Trophoblast cell (in vitro differentiated cells and primary cell): ENCODE results near the gene MKNK1.

Source experiments
- DNase-seq, 2 donors: peaks; one replicate each; pipeline ENCODE4 v3.0.0-alpha.2; 2016
- H2AFZ ChIP-seq: 2 replicates; pipeline ENCODE4 v1.6.1; 2013; ENCODE audit warnings: low read length, moderate library complexity, mild to moderate bottlenecking; ENCODE audit not compliant: insufficient read depth, poor library complexity
- H2AK5ac ChIP-seq: 2 replicates; pipeline ENCODE4 v1.6.1; 2013; ENCODE audit warnings: mild to moderate bottlenecking, low read length
- H2BK120ac ChIP-seq: 2 replicates; pipeline ENCODE4 v1.6.1; 2013; ENCODE audit warnings: low read length, mild to moderate bottlenecking, moderate library complexity; ENCODE audit not compliant: insufficient read depth, poor library complexity
- H2BK12ac ChIP-seq: 2 replicates; pipeline ENCODE4 v1.6.1; 2013; ENCODE audit warnings: mild to moderate bottlenecking, low read length, moderate library complexity
- H2BK5ac ChIP-seq: 2 replicates; pipeline ENCODE4 v1.6.1; 2013; ENCODE audit warnings: low read length, low read depth, moderate library complexity, mild to moderate bottlenecking; ENCODE audit not compliant: poor library complexity
- H3K14ac ChIP-seq: 2 replicates; pipeline ENCODE4 v1.6.1; 2013; ENCODE audit warnings: mild to moderate bottlenecking, low read length
- H3K18ac ChIP-seq: 2 replicates; pipeline ENCODE4 v1.6.1; 2013; ENCODE audit warnings: mild to moderate bottlenecking, low read length
- H3K23ac ChIP-seq: 2 replicates; pipeline ENCODE4 v1.6.1; 2013; ENCODE audit warnings: low read length
- H3K27ac ChIP-seq: 2 replicates; pipeline ENCODE4 v1.5.1; 2013; ENCODE audit warnings: low read depth, mild to moderate bottlenecking, inconsistent platforms, low read length, moderate library complexity
- H3K27me3 ChIP-seq: 2 replicates; pipeline ENCODE4 v1.6.1; 2013; ENCODE audit warnings: inconsistent platforms, mild to moderate bottlenecking, low read length, moderate library complexity; ENCODE audit not compliant: insufficient read depth
- H3K36me3 ChIP-seq, 2 experiments: 1 replicate in 1 of 2; 2 replicates in 1 of 2; pipeline ENCODE4 v1.6.1; 2013; ENCODE audit warnings: low read length in 2 of 2, mild to moderate bottlenecking in 2 of 2, moderate library complexity in 1 of 2; ENCODE audit not compliant: insufficient read depth in 2 of 2, control insufficient read depth in 1 of 2
- H3K4ac ChIP-seq: 2 replicates; pipeline ENCODE4 v1.6.1; 2013; ENCODE audit warnings: low read depth, mild to moderate bottlenecking, low read length, moderate library complexity
- H3K4me1 ChIP-seq, 2 experiments: 1 replicate in 1 of 2; 2 replicates in 1 of 2; pipeline ENCODE4 v1.6.1; 2013; ENCODE audit warnings: low read length in 2 of 2, mild to moderate bottlenecking in 2 of 2, moderate library complexity in 1 of 2; ENCODE audit not compliant: insufficient read depth in 2 of 2, control insufficient read depth in 1 of 2
- H3K4me2 ChIP-seq: 2 replicates; pipeline ENCODE4 v1.6.1; 2013; ENCODE audit warnings: inconsistent platforms, mild to moderate bottlenecking, low read length, moderate library complexity
- H3K4me3 ChIP-seq: 2 replicates; pipeline ENCODE4 v1.5.1; 2013; ENCODE audit warnings: mild to moderate bottlenecking, low read depth, low read length, inconsistent platforms
- H3K79me1 ChIP-seq: one replicate; pipeline ENCODE4 v1.6.1; 2013; ENCODE audit warnings: low read length
- H3K79me2 ChIP-seq: 2 replicates; pipeline ENCODE4 v1.6.1; 2013; ENCODE audit warnings: low read length, mild to moderate bottlenecking; ENCODE audit not compliant: control insufficient read depth, insufficient read depth, poor library complexity
- H3K9ac ChIP-seq: 2 replicates; pipeline ENCODE4 v1.6.1; 2013; ENCODE audit warnings: mild to moderate bottlenecking, low read length
- H3K9me3 ChIP-seq: 2 replicates; pipeline ENCODE4 v1.6.1; 2013; ENCODE audit warnings: low read depth, mild to moderate bottlenecking, control low read depth, inconsistent platforms, low read length; ENCODE audit not compliant: insufficient read depth
- H4K12ac ChIP-seq: 2 replicates; pipeline ENCODE4 v1.6.1; 2013; ENCODE audit warnings: low read depth, mild to moderate bottlenecking, low read length, moderate library complexity
- H4K8ac ChIP-seq: 2 replicates; pipeline ENCODE4 v1.6.1; 2013; ENCODE audit warnings: low read depth, mild to moderate bottlenecking, low read length, moderate library complexity
- H4K91ac ChIP-seq: one replicate; pipeline ENCODE4 v1.6.1; 2013; ENCODE audit warnings: low read depth, mild to moderate bottlenecking, low read length, moderate library complexity
- WGBS: extraction: QIAGEN DNeasy Blood & Tissue Kit; methylation state at CpG from one replicate; pipeline ENCODE4 v1.1.7; 2013; ENCODE audit warnings: missing lambda C conversion rate; ENCODE audit not compliant: insufficient read length, insufficient coverage; ENCODE audit errors: extremely low coverage; 5-methylcytosine and 5-hydroxymethylcytosine counted together

Gene MKNK1

DNA sequence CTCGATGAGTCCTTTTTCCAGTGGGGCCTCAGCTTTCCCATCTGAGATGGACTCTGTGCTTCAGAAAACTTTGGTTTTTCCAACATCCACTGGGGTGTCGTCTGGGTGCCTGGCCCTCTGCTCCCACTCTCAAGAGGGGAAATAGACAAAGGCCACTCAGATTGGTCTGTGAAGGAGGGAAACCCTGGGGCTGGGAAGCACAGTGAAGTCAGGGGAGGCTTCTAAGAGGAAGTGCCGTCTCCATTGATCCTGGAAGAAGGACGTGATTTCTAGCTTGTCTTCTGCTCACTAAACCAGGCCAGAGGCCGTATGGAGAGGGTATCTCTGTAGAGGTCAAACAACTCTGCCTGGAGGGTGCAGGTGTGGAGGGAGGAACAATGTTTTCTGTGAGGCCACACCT is 57.9 kb downstream of the MKNK1 start:
- no peak for DNase-seq
- Histone ChIP-seq H3K4me1 (no peaks in the 10 kb centered on the region), H3K4ac (no peak overlapping the region), H3K14ac (no peak overlapping the region), H3K9me3 (peaks cover 8% of the 10 kb centered on the region), H2AFZ (no peak overlapping the region), H3K9ac (no peak overlapping the region), H3K27ac (no peak overlapping the region), H2BK12ac (no peak overlapping the region), H3K36me3 (no peaks in the 10 kb centered on the region), H3K27me3 (peaks cover 43% of the 10 kb centered on the region), H3K4me2 (no peak overlapping the region), H2AK5ac (no peak overlapping the region), H3K4me3 (no peak overlapping the region), H3K18ac (no peak overlapping the region), H2BK5ac (no peak overlapping the region), H3K79me2 (no peaks in the 10 kb centered on the region), H4K91ac (no peak overlapping the region), H3K79me1 (no peaks in the 10 kb centered on the region), H4K12ac (no peak overlapping the region), H4K8ac (no peak overlapping the region), H2BK120ac (no peak overlapping the region), H3K23ac (no peak overlapping the region)
- no CpG with 5 or more reads among the region's 5 CpGs for WGBS

DNA sequence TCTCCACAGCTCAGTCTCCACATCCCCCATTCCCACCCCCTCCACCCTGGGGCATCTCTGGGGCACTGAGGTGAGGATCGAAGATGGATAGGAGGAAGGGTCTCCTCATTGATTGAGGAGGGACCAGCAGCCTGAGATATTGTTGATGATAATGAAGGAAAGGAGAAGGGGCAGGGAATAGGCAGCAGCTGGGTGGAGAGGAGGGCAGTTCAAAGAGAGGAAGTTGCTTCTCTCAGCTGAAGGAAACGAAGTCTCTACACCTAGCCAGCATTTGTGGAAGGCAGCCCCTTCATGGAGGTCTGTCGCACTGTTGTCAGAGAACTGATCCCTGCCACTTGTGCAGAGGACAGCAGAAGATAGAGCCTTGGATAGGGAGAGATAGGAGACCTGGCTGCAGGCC is 58.3 kb downstream of the MKNK1 start:
- no peak overlapping the region for H3K18ac ChIP-seq
- no peak overlapping the region for H3K27ac ChIP-seq
- peaks cover 43% of the 10 kb centered on the region for H3K27me3 ChIP-seq
- no peak overlapping the region for H4K91ac ChIP-seq
- H3K4me1 ChIP-seq, result no peaks in the 10 kb centered on the region
- H3K14ac ChIP-seq, result no peak overlapping the region
- H3K23ac ChIP-seq, result no peak overlapping the region
- H3K79me2 ChIP-seq, result no peaks in the 10 kb centered on the region
- H2BK120ac ChIP-seq, result no peak overlapping the region
- H4K8ac ChIP-seq, result no peak overlapping the region
- H4K12ac ChIP-seq, result no peak overlapping the region
- no peak overlapping the region for H2BK12ac ChIP-seq
- no peak overlapping the region for H2BK5ac ChIP-seq
- no CpG with 5 or more reads among the region's 3 CpGs for WGBS
- no peak overlapping the region for H2AK5ac ChIP-seq
- peaks cover 8% of the 10 kb centered on the region for H3K9me3 ChIP-seq
- no peak overlapping the region for H3K4ac ChIP-seq
- no peak overlapping the region for H2AFZ ChIP-seq
- H3K79me1 ChIP-seq, result no peaks in the 10 kb centered on the region
- H3K4me3 ChIP-seq, result no peak overlapping the region
- H3K4me2 ChIP-seq, result no peak overlapping the region
- DNase-seq, result no peak
- H3K36me3 ChIP-seq, result no peaks in the 10 kb centered on the region
- H3K9ac ChIP-seq, result no peak overlapping the region

DNA sequence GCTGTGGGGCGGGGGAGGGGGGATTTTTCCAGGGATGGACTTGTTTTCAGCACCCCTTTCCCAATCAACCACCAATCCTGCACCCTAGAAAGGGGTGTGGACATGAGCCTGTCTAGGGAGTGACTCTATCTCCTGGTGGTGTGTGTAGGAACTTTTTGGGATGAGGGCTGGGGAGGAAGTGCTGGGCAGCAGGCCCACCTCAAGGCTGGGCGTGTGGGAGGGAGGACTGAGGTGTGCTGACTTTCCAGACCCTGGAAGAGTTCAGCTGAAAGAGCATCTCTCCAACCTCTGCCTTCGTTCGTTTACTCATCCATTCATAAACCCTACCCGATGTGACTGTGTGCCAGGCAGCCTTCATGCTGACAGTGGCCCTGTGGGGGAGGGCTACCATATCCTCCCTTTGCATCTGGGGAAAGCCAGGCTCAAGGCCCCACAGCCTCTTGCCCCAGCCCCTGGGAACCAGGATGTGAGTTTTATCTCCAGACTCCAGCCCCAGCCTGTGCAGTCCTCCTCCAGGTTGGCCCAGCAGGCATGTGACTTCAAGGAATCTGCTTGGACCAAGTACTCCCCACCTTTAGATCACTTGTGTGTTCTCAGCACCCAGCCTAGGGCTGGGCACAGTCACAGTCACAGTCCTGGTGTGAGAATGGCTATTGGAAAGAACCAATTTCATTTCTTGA is 59.4 kb downstream of the MKNK1 start:
- H3K23ac ChIP-seq, result no peak overlapping the region
- no peak overlapping the region for H3K18ac ChIP-seq
- no peaks in the 10 kb centered on the region for H3K79me1 ChIP-seq
- no peak overlapping the region for H4K12ac ChIP-seq
- no peak overlapping the region for H3K14ac ChIP-seq
- no peak overlapping the region for H3K9ac ChIP-seq
- H3K9me3 ChIP-seq, result peaks cover 8% of the 10 kb centered on the region
- H3K4me1 ChIP-seq, result no peaks in the 10 kb centered on the region
- H4K91ac ChIP-seq, result no peak overlapping the region
- no peak overlapping the region for H3K27ac ChIP-seq
- no peak overlapping the region for H2BK12ac ChIP-seq
- no peaks in the 10 kb centered on the region for H3K36me3 ChIP-seq
- no peak overlapping the region for H3K4me2 ChIP-seq
- DNase-seq, result no peak
- H2AFZ ChIP-seq, result no peak overlapping the region
- H3K4ac ChIP-seq, result no peak overlapping the region
- H3K27me3 ChIP-seq, result peaks cover 43% of the 10 kb centered on the region
- H2BK120ac ChIP-seq, result no peak overlapping the region
- H3K4me3 ChIP-seq, result no peak overlapping the region
- H4K8ac ChIP-seq, result no peak overlapping the region
- H2BK5ac ChIP-seq, result no peak overlapping the region
- no peak overlapping the region for H2AK5ac ChIP-seq
- WGBS, result no CpG with 5 or more reads among the region's 5 CpGs
- no peaks in the 10 kb centered on the region for H3K79me2 ChIP-seq

DNA sequence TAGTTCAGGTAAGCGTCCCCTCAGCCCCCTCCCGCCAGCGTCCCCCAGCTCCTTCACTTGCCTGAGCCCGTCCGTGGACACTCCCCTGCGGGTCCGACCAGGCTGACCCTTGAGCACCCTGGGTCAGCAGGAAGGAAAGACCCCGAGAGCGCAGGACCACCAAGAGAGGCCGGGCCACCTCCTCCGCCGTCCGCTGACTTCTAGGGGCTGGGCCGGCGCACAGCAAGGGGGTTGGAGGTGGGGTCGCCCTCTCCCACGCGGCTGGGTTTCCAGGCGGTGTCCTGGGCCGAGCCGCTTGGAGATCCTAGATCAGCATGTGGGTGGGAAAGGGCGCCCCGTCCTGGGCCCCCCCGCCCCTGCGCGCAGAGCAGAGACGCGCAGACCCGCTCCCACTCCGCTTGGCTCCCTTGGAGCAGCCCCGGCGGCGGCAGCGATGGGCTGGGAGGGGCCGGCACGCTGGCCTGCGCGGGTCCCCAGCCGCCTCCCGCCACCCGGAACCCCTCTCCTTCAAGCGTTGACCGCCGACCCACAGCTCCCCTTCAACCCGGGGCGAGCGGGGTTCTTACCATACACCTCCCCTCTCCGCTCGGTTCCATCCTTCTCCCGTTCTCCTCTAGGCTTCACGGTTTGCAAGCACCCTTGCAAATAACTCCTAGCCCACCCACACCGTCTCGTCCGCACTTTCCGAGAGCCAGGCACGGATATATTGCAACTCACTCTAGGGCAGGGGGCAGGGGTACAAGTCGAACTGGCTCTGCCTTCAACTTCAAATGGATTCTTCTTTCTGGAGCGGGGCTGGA is 60.1 kb downstream of the MKNK1 start:
- Histone ChIP-seq H3K4me1 (no peaks in the 10 kb centered on the region), H2AFZ (no peak overlapping the region)
- WGBS, result no CpG with 5 or more reads among the region's 58 CpGs

More for the DNA sequence above, 60.1 kb downstream of the MKNK1 start:
- Histone ChIP-seq H3K4me2 (no peak overlapping the region), H2BK12ac (no peak overlapping the region), H4K8ac (no peak overlapping the region), H3K9ac (no peak overlapping the region), H2AK5ac (no peak overlapping the region), H4K91ac (no peak overlapping the region), H3K79me2 (no peaks in the 10 kb centered on the region), H3K4me3 (no peak overlapping the region), H3K27me3 (peaks cover 43% of the 10 kb centered on the region), H2BK120ac (no peak overlapping the region), H3K4ac (no peak overlapping the region), H3K27ac (no peak overlapping the region), H3K79me1 (no peaks in the 10 kb centered on the region), H3K18ac (no peak overlapping the region), H3K23ac (no peak overlapping the region), H3K9me3 (peaks cover 8% of the 10 kb centered on the region), H3K36me3 (no peaks in the 10 kb centered on the region), H2BK5ac (no peak overlapping the region), H3K14ac (no peak overlapping the region), H4K12ac (no peak overlapping the region)
- no peak for DNase-seq
